Measurements from ENCODE around the gene ILF2.
"Not testable (repeated sequence)": the region's sequence is repeated elsewhere in the genome, so short reads cannot be mapped to it uniquely, and the experiment has no call there.

The ILF2 gene

DNA sequence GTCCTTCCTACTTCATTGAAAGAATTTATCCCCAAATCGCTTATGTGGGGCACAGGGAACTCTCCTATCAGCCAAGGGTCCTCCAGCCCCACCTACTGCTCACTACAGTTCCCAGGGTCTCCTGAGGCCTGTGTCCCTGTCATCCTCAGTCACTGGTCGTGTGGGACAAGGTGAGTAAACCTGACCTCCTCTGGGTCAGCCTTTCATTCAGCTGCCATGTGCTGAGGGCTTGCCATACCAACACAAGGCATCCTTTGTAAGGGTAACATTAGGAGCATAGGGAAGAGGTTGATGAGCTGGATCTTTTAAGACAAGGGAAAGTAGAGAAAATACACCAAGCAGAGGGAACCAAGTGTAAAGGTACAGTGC is 23.5 kb downstream of the ILF2 start:
- DNase-seq, result no peak

DNA sequence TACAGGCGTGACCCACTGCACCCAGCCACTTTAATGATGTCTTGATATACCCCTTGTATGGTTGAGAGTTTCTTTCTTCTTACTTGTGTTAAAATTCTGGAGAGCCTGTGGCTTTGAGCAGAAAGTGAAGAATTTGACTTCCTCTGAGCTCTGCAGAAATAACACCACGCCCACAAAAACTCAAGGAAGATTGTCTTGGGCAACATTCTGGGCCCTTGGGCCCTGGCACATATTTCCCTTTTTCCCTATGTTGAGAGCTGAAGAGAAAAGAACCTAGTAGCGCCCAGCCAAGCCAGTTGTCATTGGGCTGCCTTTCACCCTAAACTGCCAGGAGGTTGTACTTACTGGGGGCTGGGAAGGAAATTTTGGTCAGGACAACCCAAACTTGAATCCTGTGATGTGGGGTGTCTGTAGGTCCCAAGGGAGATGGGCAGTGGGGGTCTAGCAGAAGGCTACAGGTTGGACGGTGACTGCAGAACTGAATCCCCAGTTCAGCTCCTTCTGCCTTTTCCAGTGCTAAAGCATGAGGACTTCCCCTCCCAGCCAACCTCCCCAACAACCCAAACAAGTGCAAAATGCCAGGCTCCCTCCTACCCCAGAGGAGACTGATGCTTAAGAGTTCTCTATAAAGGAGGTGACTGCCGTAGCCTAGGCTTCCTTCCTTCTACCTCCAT is 24.0 kb downstream of the ILF2 start:
- DNase-seq, result peak in 1 of 2 experiments; percentile 56

DNA sequence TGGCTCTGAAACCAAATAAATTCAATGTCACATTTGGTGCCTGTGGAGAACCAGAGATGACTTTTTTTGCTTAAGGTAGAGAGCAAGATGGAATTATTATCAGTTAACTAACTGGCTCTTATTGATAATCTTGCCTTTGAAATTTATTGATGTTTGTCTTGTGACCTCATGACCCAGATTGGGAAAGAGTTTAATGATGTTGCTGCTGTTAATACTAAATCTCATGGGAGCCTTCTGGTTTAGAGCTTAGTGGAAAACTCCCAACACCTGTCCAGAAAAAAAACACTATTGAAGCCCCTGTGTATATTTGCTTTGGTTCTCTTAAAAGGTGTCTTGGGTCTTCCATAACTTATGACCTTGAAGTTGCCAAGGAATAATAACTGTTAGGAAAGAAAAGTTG is 27.0 kb downstream of the ILF2 start:
- DNase-seq, result no peak

DNA sequence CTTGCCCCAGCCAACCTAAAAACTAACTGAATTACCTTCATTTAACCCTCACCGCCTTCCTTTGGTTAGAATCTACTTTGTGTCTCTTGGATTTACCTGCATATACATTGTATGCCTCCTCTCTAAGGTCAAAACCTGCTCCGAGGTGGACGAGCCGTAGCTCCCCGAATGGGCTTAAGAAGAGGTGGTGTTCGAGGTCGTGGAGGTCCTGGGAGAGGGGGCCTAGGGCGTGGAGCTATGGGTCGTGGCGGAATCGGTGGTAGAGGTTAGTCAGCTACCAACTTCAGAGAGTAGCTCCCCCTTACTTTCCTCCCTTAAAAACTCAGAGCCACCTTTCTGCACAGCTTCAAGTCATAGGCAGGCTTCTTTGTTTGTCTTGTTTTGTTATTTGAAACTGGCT is 27.7 kb downstream of the ILF2 start:
- DNase-seq, result no peak

DNA sequence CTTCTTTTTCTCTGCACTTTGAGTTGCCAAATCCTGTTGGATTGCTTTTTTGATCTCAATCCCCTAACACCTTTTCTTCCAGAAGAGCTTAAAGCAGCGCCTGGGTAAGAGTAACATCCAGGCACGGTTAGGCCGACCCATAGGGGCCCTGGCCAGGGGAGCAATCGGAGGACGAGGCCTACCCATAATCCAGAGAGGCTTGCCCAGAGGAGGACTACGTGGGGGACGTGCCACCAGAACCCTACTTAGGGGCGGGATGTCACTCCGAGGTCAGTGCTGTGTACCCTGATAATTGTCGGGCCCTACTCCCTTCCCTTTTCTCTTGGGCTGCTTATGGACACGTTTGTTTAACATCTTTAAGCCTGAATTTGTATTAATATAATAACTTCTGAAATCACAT is 28.6 kb downstream of the ILF2 start:
- no peak for DNase-seq

DNA sequence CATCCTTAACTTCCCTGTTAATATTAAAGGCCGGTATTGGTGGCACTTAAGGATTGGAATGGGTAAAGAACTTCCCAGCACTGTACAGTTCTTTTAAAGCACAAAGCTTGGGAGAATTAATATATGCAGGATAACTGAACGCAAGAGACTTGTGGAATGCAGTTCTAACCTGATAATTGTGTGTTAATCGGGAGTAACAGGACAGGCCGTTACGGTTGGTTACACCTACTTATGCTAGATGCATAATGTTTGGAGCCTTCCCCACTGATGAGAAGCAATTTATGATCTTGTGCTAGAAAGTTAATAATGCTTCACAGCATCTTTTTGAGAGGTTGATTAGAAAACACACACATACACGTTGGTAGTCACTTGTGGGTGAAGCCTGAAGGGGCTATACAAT is 29.9 kb downstream of the ILF2 start:
- DNase-seq, result no peak

DNA sequence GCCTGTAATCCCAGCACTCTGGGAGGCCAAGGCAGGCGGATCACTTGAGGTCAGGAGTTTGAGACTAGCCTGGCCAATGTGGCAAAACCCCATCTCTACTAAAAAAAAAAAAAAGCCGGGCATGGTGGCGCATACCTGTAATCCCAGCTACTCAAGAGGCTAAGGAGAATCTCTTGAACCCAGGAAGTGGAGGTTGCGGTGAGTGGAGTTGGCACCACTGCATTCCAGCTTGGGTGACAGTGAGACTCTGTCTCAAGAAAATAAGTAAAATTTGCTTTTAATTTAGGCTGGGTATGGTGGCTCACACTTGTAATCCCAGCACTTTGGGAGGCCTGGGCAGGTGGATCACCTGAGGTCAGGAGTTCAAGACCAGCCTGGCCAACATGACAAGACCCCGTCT is 30.6 kb downstream of the ILF2 start:
- not testable (repeated sequence) for DNase-seq

DNA sequence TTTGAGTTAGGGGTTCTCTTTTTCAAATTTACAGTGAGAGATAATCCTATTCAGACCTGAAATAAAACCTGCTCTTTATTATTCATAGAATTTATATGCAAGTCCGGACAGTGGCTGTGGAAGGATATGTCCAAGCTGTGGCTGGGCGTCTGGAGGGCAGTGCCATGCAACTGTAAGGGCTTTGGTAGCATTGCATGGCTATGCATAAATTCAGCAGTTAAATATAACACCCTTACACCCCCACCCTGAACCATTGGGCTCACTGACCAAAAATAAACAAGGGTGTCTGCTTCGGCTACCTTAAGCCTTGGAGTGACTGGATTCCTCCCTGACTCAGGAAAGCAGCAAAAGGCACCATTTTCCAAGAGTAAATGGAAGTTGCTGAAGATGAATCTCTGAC is 31.5 kb downstream of the ILF2 start:
- DNase-seq, result no peak

DNA sequence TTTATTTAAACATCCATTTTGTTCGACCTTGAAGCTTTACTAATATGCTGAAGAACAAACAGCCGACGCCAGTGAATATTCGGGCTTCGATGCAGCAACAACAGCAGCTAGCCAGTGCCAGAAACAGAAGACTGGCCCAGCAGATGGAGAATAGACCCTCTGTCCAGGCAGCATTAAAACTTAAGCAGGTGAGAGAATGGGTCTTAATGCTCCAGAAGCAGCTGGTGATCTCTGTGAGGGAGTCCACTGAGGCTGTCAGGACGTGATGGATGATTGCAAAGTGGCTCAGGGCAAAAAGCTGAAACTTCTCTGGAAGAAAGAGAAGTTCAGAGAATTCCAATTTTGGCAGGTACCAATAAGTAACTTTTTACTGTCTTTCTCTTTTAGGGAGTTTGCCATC is 32.5 kb downstream of the ILF2 start:
- DNase-seq, result no peak

DNA sequence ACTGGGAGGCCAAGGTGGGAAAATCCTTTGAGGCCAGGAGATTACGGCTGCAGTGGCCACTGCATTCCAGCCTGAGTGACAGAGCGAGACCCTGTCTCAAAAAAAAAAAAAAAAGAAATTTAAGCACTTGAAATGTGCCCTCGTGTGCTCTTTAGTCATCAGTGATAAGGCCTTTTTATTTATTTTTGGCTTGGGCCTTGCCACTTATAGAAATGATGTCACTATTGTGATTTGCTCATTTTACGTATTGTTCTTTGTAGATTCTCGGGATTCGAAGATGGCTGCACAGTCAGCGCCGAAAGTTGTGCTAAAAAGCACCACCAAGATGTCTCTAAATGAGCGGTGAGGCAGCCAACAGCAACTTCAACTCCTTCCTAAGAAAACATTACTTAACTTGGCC is 34.5 kb downstream of the ILF2 start:
- DNase-seq, result no peak

DNA sequence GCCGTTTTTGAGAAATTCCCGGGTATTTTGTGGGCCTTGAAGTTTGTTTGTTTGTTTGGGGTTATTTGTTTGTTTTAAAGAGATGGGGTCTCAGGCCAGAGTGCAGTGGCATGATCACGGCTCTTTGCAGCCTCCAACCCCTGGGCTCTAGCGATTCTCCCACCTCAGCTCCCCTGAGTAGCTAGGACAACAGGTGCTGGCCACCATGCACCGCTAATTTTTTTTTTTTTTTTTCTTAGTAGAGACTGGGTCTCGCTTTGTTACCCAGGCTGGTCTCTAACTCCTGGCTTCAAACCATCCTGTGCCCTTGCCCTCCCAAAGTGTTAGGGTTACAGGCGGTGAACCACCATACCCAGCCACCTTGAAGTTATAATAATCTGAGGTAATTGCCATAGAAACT is 34.9 kb downstream of the ILF2 start:
- DNase-seq, result no peak

DNA sequence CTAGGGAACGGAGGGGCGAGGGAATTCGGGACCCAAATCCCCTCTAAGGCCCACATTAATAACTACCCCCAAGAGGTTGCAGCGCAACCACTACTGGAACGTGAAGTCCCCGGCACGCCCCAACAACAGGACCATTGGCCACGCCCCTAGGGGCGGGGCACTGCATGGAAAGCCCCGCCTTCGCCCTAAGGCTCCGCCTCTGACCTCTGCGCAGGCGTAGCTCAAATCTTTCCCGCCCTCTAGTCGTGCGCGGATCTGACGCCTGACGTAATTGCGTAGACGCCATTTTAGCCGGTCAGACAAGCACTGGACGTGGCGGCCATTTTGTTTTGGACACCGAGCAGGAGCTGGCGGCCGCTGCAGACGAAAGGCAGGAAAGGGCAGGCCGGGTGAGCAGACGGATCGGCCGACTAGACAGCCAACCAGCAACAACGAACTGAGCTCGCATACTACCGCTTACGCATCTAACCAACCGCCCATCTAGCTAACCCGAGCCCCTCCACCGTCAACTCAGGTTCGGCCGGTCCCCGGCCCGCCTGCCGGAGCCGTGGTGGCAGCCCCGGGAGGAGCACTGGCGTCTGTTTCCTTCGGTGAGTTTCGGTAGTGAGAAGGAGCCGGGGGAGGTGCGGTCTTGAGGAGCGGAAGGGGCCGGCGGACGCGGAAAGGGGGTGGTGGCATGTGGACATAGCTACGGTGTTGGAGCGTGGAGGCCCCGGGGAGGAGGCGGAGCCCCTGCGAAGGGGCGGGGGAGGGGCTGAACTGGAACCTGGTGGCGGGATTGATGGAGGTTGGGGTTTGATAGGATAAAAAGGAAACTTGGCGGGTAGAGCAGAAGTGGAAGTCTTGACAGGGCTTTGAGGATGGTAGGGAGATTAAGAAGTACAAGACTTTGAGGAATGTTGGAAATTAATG is 36.8 kb downstream of the ILF2 start, which contains the start of gene CHTOP:
Gene CHTOP, plus strand, starts transcription at position 313 of the 912 bp plus-strand sequence. CDS start 2,523 bp downstream, outside the sequence.
- peak; percentile 91 to 96 for DNase-seq

DNA sequence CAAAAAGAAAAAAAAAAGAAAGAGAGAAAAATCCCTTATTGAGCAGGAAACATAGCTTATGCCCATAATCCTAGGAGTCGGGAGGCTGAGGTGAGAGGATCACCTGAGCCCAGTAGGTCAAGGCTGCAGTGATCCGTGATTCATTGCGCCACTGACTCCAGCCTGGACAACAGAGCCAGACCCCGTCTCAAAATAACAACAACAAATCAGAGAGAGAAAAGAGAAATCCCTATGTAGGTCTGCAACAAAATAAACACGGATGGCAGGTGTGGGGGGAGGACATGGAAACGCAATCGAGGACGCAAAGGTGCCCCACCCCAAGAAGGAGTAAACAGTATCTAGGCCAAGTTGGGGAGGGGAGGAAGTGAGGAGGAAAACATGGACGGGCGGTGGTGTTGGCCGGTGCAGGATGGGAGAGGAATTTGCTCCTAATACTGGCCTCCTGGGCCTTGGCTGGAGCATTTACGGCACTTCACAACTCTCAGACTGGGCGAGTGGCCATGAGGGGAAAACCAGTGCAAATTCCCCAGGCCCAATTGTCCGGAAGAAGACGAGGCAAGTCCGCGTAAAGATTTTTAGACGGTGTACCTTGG is 37.5 kb downstream of the ILF2 start:
- no peak for DNase-seq

DNA sequence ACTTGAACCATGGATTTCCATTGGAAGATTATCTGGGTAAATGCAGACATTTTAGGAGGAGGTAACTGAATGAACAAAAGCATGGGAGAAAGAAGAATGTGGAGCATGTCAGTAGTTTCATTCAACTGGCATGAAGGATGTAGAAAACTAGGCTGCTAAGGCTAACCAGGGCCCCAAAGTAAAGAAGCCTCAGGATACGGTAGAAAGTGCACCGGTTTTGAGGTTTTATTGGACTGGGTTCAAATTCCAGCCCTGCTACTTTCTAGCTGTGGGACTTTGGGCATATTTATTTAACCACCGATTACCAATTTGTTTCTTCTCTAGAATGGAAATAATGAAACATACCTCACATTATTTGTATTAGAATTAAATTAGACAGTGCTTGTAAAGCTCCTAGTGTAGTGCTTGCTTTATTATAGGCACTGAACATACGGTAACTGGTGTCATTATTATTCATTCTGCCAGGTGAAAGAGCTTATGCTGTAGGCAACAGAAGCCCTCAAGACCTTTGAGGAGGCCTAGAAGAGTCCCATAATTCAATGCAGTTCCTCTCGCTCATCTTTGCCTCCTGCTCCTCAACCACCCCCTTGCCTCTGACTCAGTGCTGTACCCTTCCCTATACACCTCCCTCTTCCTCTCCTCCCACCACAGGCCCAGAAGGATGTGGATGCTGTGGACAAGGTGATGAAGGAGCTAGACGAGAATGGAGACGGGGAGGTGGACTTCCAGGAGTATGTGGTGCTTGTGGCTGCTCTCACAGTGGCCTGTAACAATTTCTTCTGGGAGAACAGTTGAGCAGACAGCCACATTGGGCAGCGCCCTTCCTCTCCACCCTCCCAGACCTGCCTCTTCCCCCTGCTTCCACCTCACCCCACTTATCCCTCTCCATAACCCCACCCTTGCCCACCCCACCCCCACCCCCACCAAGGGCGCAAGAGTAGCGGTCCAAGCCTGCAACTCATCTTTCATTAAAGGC is 39.5 kb downstream of the ILF2 start:
- DNase-seq, result no peak

DNA sequence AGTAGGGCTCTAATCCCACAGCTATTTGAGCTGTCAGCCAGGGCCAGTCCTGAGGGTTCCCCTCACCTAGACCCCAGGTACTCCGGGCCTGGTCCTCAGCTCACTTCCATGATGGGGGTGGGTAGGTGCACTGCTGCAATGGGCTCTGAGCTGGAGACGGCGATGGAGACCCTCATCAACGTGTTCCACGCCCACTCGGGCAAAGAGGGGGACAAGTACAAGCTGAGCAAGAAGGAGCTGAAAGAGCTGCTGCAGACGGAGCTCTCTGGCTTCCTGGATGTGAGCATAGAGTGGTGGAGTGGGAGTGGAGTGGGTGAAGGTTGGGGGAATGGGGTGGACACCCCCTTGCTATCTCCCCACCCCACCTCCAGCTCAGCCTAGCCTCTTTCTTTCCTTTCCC is 40.4 kb downstream of the ILF2 start:
- no peak for DNase-seq

DNA sequence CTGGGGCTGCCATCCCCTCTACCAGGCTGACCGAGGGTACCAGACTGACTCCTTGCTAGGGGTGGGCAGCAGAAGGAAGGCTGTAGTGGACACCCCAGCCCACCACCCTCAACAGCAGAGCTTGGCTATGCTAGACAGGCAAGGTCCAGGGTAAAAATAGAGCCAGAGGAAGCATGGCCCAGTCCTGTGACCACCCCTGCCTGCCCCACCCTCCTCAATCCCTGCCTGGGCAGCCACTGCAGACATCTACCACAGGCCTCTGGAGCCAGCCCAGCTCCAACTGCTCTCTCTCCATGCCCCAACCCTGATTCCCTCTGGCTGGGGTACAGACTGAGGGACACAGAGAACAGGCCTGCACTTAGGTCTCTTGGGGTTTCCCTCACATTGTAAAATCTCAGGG is 40.8 kb downstream of the ILF2 start:
- no peak for DNase-seq

DNA sequence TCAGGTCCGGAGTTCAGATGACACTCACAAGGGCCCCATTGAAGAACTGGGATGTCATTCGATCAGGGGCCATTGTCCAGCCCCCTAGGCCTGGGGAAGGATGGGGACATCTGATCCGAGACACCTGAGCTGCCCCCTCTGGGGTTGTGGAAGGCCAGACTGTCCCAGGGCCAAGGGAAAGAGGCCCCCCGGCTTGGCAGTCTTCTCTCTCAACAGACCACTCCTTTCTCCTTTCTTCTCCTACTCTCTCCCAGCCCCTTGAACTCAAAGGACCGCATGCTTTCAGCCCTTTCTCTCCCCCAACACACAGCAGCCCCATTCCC is 41.5 kb downstream of the ILF2 start:
- no peak for DNase-seq

DNA sequence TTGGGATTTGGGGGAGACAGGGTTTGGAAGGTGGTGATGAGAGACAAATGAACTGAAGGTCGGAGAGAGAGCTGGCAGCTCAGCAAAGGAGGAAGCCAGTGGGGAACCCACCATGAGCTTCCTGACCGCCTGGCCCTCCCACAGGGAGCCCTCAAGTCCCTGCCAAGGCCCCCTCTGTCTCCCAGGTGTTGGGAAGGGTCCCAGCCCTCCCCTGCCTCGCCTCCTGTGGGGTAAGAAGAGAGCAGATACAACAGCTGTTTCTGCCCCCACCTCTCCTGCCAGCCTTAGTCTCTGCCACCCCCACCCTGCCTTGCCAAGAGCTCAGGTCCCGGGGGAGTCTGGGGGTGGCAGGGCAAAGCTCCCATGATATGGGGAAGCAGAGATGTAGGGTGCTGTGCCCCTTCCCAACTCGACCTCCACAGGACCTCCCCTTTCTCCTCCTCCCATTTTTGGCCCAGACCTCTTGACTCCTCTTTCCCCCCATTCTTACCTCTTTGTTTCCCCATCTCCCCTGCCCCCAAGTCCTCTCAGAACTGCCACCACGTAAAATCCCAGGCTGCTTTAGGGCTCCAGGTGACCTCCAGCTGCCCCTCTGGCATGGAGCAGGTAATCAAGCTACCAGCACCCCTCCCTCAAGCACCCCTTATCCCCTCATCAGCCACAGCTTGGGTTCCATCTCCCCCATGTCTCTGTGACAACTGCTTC is 42.0 kb downstream of the ILF2 start:
- no peak for DNase-seq

DNA sequence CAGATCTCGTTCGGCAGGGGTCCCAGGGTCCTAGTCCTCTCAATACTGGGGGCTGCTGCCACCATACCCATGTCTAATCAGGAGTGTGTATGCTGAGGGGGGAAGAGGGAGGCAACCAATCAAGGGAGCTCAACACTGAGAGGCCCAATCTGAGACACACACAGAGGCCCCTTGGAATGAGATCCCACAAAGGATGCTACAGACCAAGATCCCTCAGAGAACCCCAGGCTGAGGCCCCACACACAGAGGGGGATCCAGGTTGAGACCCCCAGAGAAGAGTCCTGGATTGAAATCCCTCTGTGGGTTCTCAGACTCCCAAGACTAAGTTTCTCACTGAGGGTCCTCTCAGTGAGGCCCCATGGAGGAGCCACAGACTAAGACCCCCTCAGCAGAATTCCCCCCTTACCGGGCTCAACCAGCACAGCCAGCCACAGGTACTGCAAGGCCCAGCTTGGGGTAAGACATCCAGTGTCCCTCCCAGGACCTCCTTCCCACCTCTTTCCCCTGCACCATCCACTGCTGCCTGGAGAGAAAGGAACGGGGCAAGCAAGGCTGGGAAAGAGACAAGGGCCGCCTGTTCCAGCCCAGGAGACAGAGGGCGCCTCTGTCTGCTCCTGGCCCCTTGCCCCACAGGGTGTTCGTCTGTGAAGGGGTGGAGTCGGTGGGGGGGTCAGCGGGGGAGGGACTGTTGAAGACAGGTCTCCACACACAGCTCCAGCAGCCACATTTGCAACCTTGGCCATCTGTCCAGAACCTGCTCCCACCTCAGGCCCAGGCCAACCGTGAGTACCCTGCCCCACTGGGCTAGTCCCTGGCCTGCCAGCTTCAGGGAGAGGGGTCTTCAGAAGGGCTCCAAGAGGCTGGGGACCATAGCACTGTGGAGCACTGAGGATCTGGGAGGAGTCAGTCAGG is 42.8 kb downstream of the ILF2 start, which contains the start of gene S100A1:
Gene S100A1, plus strand, starts transcription at position 720 of the 912 bp plus-strand sequence. CDS start 2,088 bp downstream, outside the sequence.
- no peak for DNase-seq

DNA sequence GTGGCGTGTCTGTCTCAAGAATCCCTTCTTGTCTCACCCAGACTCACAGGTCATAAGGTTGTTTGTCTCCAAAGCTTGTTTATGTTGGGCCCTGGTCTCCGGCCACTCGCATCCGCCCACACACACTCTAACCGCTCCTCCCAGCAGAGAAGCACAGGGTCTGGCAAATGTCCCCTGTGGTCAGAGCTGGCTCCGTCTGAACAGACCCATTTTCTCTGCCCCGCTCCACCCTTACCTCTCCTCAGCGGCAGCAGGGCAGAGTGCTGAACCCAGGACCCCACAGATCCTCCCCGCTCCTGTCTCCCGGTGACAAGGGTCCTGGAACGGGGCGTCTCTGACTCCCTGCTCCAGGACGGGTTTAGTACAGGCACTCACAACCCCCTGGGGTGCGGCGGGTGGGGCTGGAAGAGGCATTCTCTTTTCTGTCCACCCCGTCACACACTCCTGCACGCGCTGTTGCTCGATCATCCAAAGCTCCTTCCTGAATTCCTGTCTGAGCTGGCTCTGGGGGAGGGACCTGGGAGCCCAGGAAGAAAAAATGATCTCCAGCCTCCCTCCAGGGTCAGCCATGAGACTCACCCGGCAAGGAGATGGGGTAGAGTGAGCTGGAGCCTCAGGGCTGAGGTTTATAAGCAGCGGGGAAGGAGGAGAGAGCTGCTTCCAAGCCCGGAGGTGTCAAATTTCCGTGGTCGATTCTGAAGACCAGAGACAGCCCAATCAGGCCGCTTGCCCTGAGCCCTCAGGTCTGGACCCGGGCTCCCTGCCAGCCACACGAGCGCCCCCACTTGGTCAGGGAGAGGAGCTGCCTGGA is 43.7 kb downstream of the ILF2 start, which contains the start of gene S100A13:
Gene S100A13, minus strand, starts transcription at position 602 of the 811 bp plus-strand sequence. CDS start 1,033 bp downstream, outside the sequence.
- DNase-seq, result peak; percentile 77 to 85

Measured in Kasumi-1 (cell line).